Aorta (tissue), 5 donors: ENCODE data around the gene RNF40. TPM values are rescaled to one million over a fixed set of nuclear protein-coding genes. Genes with fewer than 3 reads are reported as not detected.

Experiments
- ATAC-seq: fragments of 200-7000 bp; cut with Tn5 transposase; one replicate; pipeline ENCODE4 v1.9.1; 2022; ENCODE audit warnings: moderate library complexity; ENCODE audit not compliant: low FRiP score
- DNase-seq, 2 donors: peaks; one replicate each; pipeline ENCODE4 v3.0.0-alpha.2; 2020
- H3K27ac ChIP-seq, 2 donors: one replicate each; pipeline ENCODE4 v1.5.1; 2013; ENCODE audit warnings: low read length in 2 of 2, mild to moderate bottlenecking in 2 of 2, moderate library complexity in 2 of 2, control low read depth in 1 of 2, inconsistent platforms in 1 of 2, low read depth in 1 of 2
- H3K27me3 ChIP-seq, 2 donors: one replicate each; pipeline ENCODE4 v1.6.1; 2013; ENCODE audit warnings: control low read depth in 1 of 2, low read length in 1 of 2, mild to moderate bottlenecking in 1 of 2, moderate library complexity in 1 of 2; ENCODE audit not compliant: insufficient read depth in 2 of 2, control insufficient read depth in 1 of 2
- H3K36me3 ChIP-seq, 2 donors: one replicate each; pipeline ENCODE4 v1.6.1; 2013; ENCODE audit warnings: control low read depth in 1 of 2, low read length in 1 of 2, mild to moderate bottlenecking in 1 of 2; ENCODE audit not compliant: insufficient read depth in 2 of 2, control insufficient read depth in 1 of 2
- H3K4me1 ChIP-seq, 2 donors: one replicate each; pipeline ENCODE4 v1.6.1; 2013; ENCODE audit warnings: low read length in 2 of 2, control low read depth in 1 of 2, mild to moderate bottlenecking in 1 of 2, moderate library complexity in 1 of 2; ENCODE audit not compliant: insufficient read depth in 2 of 2, control insufficient read depth in 1 of 2
- H3K4me3 ChIP-seq, 2 donors: one replicate each; pipeline ENCODE4 v1.5.1; 2013; ENCODE audit warnings: low read length in 2 of 2, control low read depth in 1 of 2, mild to moderate bottlenecking in 1 of 2
- H3K9me3 ChIP-seq: one replicate; pipeline ENCODE4 v1.6.1; 2013; ENCODE audit warnings: mild to moderate bottlenecking, low read length; ENCODE audit not compliant: control insufficient read depth
- WGBS, 2 donors: extraction: QIAGEN DNeasy Blood & Tissue Kit; methylation state at CpG; one replicate each; pipeline ENCODE4 v1.1.7; 2013; 5-methylcytosine and 5-hydroxymethylcytosine counted together
- intact Hi-C, 2 donors: fragments of 100-400 bp; cut with DNase I; formaldehyde crosslinking; loops; one replicate each; pipeline versions ENCODE4 v1.14.2 to v1.15.0; 2022
- polyA plus RNA-seq, 2 donors: library from polyadenylated mRNA; stranded (reverse); fragments of 200-250 nt; gene quantifications; one replicate each; pipeline ENCODE4 v1.2.3, GENCODE V29; 2013
- total RNA-seq, 2 donors: library from RNA; stranded (reverse); fragmentation: NEBNext Ultra II Directional; extraction: Animal tissue kit (Norgen Biotek cat#: 25700); gene quantifications; one replicate each; pipeline ENCODE4 v1.2.1, GENCODE V29; 2021
- donor health status: healthy with polysubstance abuse.
- donor health status: Bipolar disorder and iron deficiency.
- donor health status: DM: no; HTN: no; CAD: no.
- donor health status: DM: no; HTN: no; CAD: no.
- donor health status: DM: yes; HTN: yes; CAD: no.

Gene RNF40
- total and polyA plus RNA-seq, 4 donors = 22.7 to 90.2 (median 66.7) TPM

DNA sequence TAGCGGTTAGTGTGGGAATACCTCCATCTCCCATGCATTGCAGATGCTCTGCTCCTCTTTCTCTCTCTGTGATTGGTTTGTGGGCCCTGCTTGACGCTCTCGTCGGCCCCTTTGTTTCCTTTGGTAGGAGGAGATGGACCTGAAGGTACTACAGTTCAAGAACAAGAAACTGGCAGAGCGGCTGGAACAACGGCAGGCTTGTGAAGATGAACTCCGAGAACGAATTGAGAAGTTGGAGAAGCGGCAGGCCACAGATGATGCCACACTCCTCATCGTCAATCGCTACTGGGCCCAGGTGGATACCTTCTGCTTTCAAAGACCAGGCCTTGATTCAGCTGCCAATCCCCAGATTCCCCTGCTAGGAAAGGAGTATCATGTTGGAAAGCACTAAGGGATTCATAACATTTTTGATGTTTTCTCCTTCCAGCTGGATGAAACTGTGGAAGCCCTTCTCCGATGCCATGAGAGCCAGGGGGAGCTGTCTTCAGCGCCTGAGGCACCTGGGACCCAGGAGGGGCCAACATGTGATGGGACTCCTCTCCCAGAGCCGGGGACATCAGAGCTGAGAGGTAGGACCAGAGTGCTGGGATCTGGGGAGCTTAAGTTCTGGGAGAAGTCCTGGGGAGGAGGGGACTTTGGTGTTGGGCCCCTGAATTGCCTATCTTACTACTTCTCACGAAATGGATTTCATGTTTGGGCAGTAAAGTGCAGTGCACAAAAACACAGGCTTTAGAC, 1.0 kb downstream of the RNF40 start:
- Histone ChIP-seq H3K27ac (peak overlapping the region in 1 of 2 donors; percentile 78), H3K4me3 (peak overlapping the region in 1 of 2 donors; percentile 69), H3K27me3 (no peaks in the 10 kb centered on the region), H3K36me3 (peaks cover 0 to 22% of the 10 kb centered on the region in 2 donors), H3K9me3 (no peaks in the 10 kb centered on the region), H3K4me1 (peaks cover 0 to 5% of the 10 kb centered on the region in 2 donors)
- ATAC-seq = no peak
- DNase-seq = peak in 1 of 2 donors; percentile 35
- intact Hi-C loops = loop anchor here in 1 of 2 donors (10.0 kb wide), 1 partner anchor 948 kb away; the partner anchor contains the start of genes PAGR1 and PRRT2
- 65 to 67% methylated on average over 15 of the region's 15 CpGs for WGBS, 2 donors

DNA sequence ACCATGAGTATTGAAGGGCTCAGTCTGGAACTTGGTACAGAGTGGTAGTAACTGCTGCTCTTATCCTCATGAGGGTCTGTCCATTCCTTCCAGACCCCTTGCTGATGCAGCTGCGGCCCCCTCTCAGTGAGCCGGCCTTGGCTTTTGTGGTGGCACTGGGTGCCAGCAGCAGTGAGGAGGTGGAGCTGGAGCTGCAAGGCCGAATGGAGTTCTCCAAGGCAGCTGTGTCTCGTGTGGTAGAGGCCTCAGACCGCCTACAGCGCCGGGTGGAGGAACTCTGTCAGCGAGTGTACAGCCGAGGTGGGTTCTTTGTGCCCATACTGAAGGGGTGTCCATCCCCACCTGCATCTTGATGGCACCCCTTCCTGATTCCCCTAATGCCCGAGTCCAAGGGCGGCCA, 2.0 kb downstream of the RNF40 start:
- Histone ChIP-seq H3K4me3 (no peak overlapping the region), H3K27me3 (no peaks in the 10 kb centered on the region), H3K36me3 (peaks cover 3 to 26% of the 10 kb centered on the region in 2 donors), H3K4me1 (peaks cover 0 to 5% of the 10 kb centered on the region in 2 donors), H3K27ac (no peak overlapping the region), H3K9me3 (no peaks in the 10 kb centered on the region)
- peak in 1 of 2 donors; percentile 43 for DNase-seq
- WGBS, 2 donors = 86% methylated on average over 11 of the region's 11 CpGs
- intact Hi-C loops = loop anchor here in 1 of 2 donors (10.0 kb wide), 1 partner anchor 949 kb away; the partner anchor contains the start of genes PAGR1 and PRRT2
- no peak for ATAC-seq

DNA sequence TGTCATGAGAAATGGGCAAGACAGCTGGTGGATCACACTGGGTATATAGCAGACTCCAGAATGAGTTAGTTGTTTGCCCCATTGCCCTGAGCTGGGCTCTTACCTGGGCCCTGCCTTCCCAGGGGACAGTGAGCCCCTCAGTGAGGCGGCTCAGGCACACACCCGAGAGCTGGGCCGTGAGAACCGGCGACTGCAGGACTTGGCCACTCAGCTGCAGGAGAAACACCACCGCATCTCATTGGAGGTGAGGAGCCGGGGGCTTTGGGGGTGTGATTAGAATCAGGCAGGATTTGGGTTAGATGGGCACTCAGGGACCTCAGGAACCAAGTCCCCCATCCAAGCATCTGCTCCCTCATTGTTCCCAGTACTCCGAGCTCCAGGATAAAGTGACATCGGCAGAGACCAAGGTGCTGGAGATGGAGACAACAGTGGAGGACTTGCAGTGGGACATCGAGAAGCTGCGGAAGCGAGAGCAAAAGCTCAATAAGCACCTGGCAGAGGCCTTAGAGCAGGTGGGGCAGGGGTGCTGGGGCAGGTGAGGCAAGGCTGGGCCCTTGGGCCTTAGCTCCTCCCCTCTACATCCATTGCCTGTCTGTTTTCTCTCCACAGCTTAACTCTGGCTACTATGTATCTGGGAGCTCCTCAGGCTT, 2.8 kb downstream of the RNF40 start:
- no peaks in the 10 kb centered on the region for H3K27me3 ChIP-seq
- H3K4me1 ChIP-seq = peaks cover 0 to 5% of the 10 kb centered on the region in 2 donors
- 92 to 95% methylated on average over 10 to 12 of the region's 12 CpGs for WGBS, 2 donors
- H3K27ac ChIP-seq = no peak overlapping the region
- intact Hi-C loops = loop anchor here in 1 of 2 donors (10.0 kb wide), 1 partner anchor 950 kb away; the partner anchor contains the start of genes PAGR1 and PRRT2
- DNase-seq = peak in 1 of 2 donors; percentile 43
- no peak overlapping the region for H3K4me3 ChIP-seq
- ATAC-seq = no peak
- H3K9me3 ChIP-seq = no peaks in the 10 kb centered on the region
- H3K36me3 ChIP-seq = peaks cover 3 to 30% of the 10 kb centered on the region in 2 donors

DNA sequence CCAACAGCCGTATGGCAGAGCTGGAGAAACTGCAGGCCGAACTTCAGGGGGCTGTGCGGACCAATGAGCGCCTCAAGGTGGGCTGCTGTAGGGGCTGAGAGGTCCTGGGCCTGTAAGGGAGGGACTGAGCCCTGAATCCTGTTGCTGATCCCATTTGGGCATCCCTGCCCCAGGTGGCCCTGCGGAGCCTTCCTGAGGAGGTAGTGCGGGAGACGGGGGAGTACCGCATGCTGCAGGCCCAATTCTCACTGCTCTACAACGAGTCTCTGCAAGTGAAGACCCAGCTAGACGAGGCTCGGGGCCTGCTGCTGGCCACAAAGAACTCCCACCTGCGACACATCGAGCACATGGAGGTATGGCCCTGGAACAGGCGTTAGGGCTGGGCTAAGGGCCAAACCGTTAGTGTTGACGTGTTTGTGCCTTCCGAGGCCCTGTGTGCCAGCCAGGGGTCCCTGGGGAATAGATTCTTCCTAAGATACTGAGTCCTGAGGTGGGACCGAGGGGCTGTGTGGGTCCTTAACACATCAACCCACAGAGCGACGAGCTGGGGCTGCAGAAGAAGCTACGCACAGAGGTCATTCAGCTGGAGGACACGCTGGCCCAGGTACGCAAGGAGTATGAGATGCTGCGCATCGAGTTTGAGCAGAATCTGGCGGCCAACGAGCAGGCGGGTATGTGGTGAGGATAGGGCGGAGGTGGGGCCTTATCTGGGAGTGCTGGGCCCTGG, 4.2 kb downstream of the RNF40 start:
- Histone ChIP-seq H3K4me1 (peaks cover 0 to 5% of the 10 kb centered on the region in 2 donors), H3K4me3 (no peak overlapping the region), H3K27ac (no peak overlapping the region), H3K36me3 (peaks cover 3 to 30% of the 10 kb centered on the region in 2 donors), H3K9me3 (no peaks in the 10 kb centered on the region), H3K27me3 (no peaks in the 10 kb centered on the region)
- DNase-seq (peak; percentile 24 to 64), ATAC-seq (no peak)
- 85% methylated on average over 29 of the region's 29 CpGs for WGBS, 2 donors
- intact Hi-C loops = loop anchor here in 1 of 2 donors (10.0 kb wide), 1 partner anchor 952 kb away; the partner anchor contains the start of genes PAGR1 and PRRT2

DNA sequence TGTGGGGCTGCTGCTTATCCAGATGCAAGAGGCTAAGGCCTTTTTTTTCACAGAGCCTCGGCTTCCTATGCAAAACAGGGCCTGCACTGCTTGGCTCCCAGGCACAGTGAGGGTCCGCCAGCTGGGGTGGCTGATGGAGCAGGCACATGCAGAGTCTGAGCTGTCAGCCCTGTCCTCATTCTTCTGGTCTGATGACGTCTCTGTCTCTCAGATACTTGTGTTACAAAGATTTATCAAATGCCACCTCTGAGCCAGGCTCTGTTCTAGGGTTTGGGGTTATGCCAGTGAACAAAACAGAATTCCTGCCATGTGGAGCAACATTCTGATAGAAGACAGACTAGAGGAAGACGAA, 4.8 kb downstream of the RNF40 start:
- Histone ChIP-seq H3K36me3 (peaks cover 3 to 31% of the 10 kb centered on the region in 2 donors), H3K9me3 (no peaks in the 10 kb centered on the region), H3K4me1 (peaks cover 0 to 5% of the 10 kb centered on the region in 2 donors), H3K27me3 (no peaks in the 10 kb centered on the region), H3K4me3 (no peak overlapping the region), H3K27ac (no peak overlapping the region)
- ATAC-seq = no peak
- DNase-seq = no peak
- WGBS, 2 donors = 46 to 48% methylated on average over 4 of the region's 4 CpGs
- intact Hi-C loops = loop anchor here in 1 of 2 donors (10.0 kb wide), 1 partner anchor 952 kb away; the partner anchor contains the start of genes PAGR1 and PRRT2

DNA sequence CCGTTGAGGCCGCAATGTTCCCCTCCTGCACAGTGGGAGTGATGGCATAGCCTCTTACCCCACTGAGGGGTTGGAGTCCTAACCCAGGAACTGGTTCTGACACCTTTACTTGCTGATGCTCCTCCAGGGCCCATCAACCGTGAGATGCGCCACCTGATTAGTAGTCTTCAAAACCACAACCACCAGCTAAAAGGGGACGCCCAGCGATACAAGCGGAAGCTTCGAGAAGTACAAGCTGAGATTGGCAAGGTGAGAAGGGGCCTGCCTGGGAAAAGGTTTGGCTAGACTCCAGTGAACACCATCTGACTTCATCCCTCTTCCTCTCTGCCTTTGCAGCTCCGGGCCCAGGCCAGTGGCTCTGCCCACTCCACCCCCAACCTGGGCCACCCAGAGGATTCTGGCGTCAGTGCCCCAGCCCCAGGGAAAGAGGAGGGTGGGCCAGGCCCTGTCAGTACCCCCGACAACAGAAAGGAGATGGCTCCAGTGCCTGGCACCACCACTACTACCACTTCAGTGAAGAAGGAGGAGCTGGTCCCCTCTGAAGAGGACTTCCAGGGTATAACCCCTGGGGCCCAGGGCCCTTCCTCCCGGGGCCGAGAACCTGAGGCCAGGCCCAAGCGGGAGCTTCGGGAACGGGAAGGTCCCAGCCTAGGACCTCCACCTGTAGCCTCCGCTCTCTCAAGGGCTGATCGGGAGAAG, 5.8 kb downstream of the RNF40 start:
- Histone ChIP-seq H3K36me3 (peaks cover 3 to 35% of the 10 kb centered on the region in 2 donors), H3K4me1 (peaks cover 0 to 4% of the 10 kb centered on the region in 2 donors), H3K27ac (no peak overlapping the region), H3K9me3 (no peaks in the 10 kb centered on the region), H3K27me3 (no peaks in the 10 kb centered on the region), H3K4me3 (no peak overlapping the region)
- WGBS, 2 donors = 89% methylated on average over 18 of the region's 18 CpGs
- DNase-seq (peak; percentile 46 to 70), ATAC-seq (no peak)
- intact Hi-C loops = loop anchor here in 1 of 2 donors (10.0 kb wide), 1 partner anchor 953 kb away; the partner anchor contains the start of genes PAGR1 and PRRT2

DNA sequence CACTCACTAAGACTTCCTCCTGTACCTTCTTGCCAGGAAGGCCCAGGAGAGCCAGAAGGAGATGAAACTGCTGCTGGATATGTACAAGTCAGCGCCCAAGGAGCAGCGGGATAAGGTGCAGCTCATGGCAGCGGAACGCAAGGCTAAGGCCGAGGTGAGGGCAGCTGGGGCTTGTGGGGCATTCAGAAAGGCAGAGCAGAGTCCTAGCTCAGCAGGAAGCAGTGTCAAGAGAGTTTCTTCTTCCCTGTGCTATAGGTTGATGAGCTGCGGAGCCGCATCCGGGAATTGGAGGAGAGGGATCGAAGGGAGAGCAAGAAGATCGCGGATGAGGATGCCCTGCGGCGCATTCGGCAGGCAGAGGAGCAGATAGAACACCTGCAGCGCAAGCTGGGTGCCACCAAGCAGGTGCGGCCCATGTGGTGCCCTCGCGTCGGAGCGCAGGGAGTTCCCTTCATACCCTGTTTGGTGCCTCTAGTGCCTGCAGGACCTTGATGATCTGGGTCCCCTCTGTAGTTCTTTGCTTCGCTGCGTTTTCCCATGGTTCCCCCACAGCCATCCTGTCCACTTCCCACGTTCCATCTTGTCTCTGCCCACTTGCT, 6.6 kb downstream of the RNF40 start:
- Histone ChIP-seq H3K4me3 (no peak overlapping the region), H3K27ac (no peak overlapping the region), H3K4me1 (no peaks in the 10 kb centered on the region), H3K9me3 (no peaks in the 10 kb centered on the region), H3K36me3 (peaks cover 3 to 35% of the 10 kb centered on the region in 2 donors), H3K27me3 (no peaks in the 10 kb centered on the region)
- ATAC-seq (no peak), DNase-seq (peak; percentile 38 to 70)
- intact Hi-C loops = loop anchor here in 1 of 2 donors (10.0 kb wide), 1 partner anchor 954 kb away; the partner anchor contains the start of genes PAGR1 and PRRT2
- WGBS, 2 donors = 95 to 96% methylated on average over 23 of the region's 23 CpGs
